Measurements from ENCODE around the gene PSMD13. TPM values are rescaled to one million over a fixed set of nuclear protein-coding genes. Genes with fewer than 3 reads are reported as not detected.

Gene PSMD13
- total RNA-seq, 1 donor from 2014 or later = 137 TPM

DNA sequence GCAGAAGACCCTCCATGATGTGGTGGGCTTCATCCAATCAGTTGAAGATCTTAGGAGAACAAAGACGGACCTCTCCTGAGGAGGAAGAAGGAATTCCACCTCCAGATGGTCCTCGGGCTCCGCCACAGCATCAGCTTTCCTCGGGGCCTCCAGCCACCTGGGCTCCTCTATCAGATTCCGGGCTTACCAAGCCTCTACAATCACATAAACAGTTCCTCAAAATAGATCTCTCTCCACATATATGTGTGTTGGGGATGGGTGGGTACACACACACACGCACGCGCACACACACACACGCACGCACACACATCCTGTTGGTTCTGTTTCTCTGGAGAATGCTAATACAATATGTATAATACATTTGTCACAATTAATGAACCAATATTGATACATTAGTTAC lies 22.6 kb downstream of the PSMD13 start:
- peaks cover 13% of the 10 kb centered on the region for H3K27me3 Mint-ChIP-seq (ENCODE audit: low read depth, unreplicated experiment)
- Histone ChIP-seq H3K4me1 (ENCODE audit: insufficient read depth, low read length) (no peaks in the 10 kb centered on the region), H3K9me3 (ENCODE audit: insufficient read depth, low read depth, low read length) (no peaks in the 10 kb centered on the region), H3K36me3 (ENCODE audit: insufficient read depth, low read length) (no peaks in the 10 kb centered on the region), H4K20me1 (ENCODE audit: insufficient read depth, low read length) (no peaks in the 10 kb centered on the region), H3K9ac (ENCODE audit: low read length) (no peak overlapping the region), H3K4me3 (ENCODE audit: insufficient read depth, low read depth, low read length) (no peak overlapping the region), H3K27me3 (ENCODE audit: insufficient read depth, low read length) (no peaks in the 10 kb centered on the region), H2AFZ (ENCODE audit: low read depth, low read length) (no peak overlapping the region), H3K4me2 (ENCODE audit: low read length) (no peak overlapping the region), H3K27ac (ENCODE audit: low read depth, low read length) (no peak overlapping the region), H3K79me2 (ENCODE audit: insufficient read depth, low read length) (no peaks in the 10 kb centered on the region)
- peaks cover 1% of the 10 kb centered on the region for H3K36me3 Mint-ChIP-seq (ENCODE audit: low read depth, unreplicated experiment)
- no peak for FAIRE-seq
- no peak for TF ChIP-seq EZH2 (IDR thresholded peaks at IDR 0.05; ENCODE audit: insufficient read depth, low read length)
- TF ChIP-seq, protein P1, sequence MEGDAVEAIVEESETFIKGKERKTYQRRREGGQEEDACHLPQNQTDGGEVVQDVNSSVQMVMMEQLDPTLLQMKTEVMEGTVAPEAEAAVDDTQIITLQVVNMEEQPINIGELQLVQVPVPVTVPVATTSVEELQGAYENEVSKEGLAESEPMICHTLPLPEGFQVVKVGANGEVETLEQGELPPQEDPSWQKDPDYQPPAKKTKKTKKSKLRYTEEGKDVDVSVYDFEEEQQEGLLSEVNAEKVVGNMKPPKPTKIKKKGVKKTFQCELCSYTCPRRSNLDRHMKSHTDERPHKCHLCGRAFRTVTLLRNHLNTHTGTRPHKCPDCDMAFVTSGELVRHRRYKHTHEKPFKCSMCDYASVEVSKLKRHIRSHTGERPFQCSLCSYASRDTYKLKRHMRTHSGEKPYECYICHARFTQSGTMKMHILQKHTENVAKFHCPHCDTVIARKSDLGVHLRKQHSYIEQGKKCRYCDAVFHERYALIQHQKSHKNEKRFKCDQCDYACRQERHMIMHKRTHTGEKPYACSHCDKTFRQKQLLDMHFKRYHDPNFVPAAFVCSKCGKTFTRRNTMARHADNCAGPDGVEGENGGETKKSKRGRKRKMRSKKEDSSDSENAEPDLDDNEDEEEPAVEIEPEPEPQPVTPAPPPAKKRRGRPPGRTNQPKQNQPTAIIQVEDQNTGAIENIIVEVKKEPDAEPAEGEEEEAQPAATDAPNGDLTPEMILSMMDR (IDR thresholded peaks at IDR 0.05; ENCODE audit: insufficient read depth, low read depth, low read length) = no peak
- H3K4me3 Mint-ChIP-seq (ENCODE audit: unreplicated experiment) = no peak overlapping the region
- no peaks in the 10 kb centered on the region for H3K4me1 Mint-ChIP-seq (ENCODE audit: low read depth, unreplicated experiment)
- H3K27ac Mint-ChIP-seq (ENCODE audit: unreplicated experiment) = no peak overlapping the region
- H3K9me3 Mint-ChIP-seq (ENCODE audit: unreplicated experiment) = peaks cover 4% of the 10 kb centered on the region
- DNase-seq (ENCODE audit: low read depth) = no peak

- Mint-ChIP-seq H3K9me3 (ENCODE audit: unreplicated experiment) (peaks cover 4% of the 10 kb centered on the region), H3K27ac (ENCODE audit: unreplicated experiment) (no peak overlapping the region), H3K4me1 (ENCODE audit: low read depth, unreplicated experiment) (no peaks in the 10 kb centered on the region), H3K4me3 (ENCODE audit: unreplicated experiment) (no peak overlapping the region), H3K36me3 (ENCODE audit: low read depth, unreplicated experiment) (peaks cover 1% of the 10 kb centered on the region), H3K27me3 (ENCODE audit: low read depth, unreplicated experiment) (peaks cover 11% of the 10 kb centered on the region)
- Histone ChIP-seq H4K20me1 (ENCODE audit: insufficient read depth, low read length) (no peaks in the 10 kb centered on the region), H3K79me2 (ENCODE audit: insufficient read depth, low read length) (no peaks in the 10 kb centered on the region), H3K36me3 (ENCODE audit: insufficient read depth, low read length) (no peaks in the 10 kb centered on the region), H3K4me2 (ENCODE audit: low read length) (no peak overlapping the region), H3K27ac (ENCODE audit: low read depth, low read length) (no peak overlapping the region), H3K27me3 (ENCODE audit: insufficient read depth, low read length) (no peaks in the 10 kb centered on the region), H3K9ac (ENCODE audit: low read length) (no peak overlapping the region), H3K4me1 (ENCODE audit: insufficient read depth, low read length) (no peaks in the 10 kb centered on the region), H3K9me3 (ENCODE audit: insufficient read depth, low read depth, low read length) (no peaks in the 10 kb centered on the region), H2AFZ (ENCODE audit: low read depth, low read length) (no peak overlapping the region), H3K4me3 (ENCODE audit: insufficient read depth, low read depth, low read length) (no peak overlapping the region)
- FAIRE-seq (no peak), DNase-seq (ENCODE audit: low read depth) (no peak)
- TF ChIP-seq, protein P1 (IDR thresholded peaks at IDR 0.05; ENCODE audit: insufficient read depth, low read depth, low read length) = no peak
- TF ChIP-seq EZH2 (IDR thresholded peaks at IDR 0.05; ENCODE audit: insufficient read depth, low read length) = no peak
Measured at GRCh38 chr11:261624-262023, 24.8 kb downstream of the PSMD13 start.

- H3K4me3 Mint-ChIP-seq (ENCODE audit: unreplicated experiment) = no peak overlapping the region
- no peaks in the 10 kb centered on the region for H3K79me2 ChIP-seq (ENCODE audit: insufficient read depth, low read length)
- FAIRE-seq (no peak), DNase-seq (ENCODE audit: low read depth) (no peak)
- H3K9me3 ChIP-seq (ENCODE audit: insufficient read depth, low read depth, low read length) = no peaks in the 10 kb centered on the region
- no peaks in the 10 kb centered on the region for H3K36me3 ChIP-seq (ENCODE audit: insufficient read depth, low read length)
- H3K36me3 Mint-ChIP-seq (ENCODE audit: low read depth, unreplicated experiment) = no peaks in the 10 kb centered on the region
- peaks cover 4% of the 10 kb centered on the region for H3K27me3 ChIP-seq (ENCODE audit: insufficient read depth, low read length)
- no peak overlapping the region for H3K4me3 ChIP-seq (ENCODE audit: insufficient read depth, low read depth, low read length)
- no peaks in the 10 kb centered on the region for H3K9me3 Mint-ChIP-seq (ENCODE audit: unreplicated experiment)
- H3K9ac ChIP-seq (ENCODE audit: low read length) = no peak overlapping the region
- TF ChIP-seq, protein P1 (IDR thresholded peaks at IDR 0.05; ENCODE audit: insufficient read depth, low read depth, low read length) = no peak
- TF ChIP-seq EZH2 (IDR thresholded peaks at IDR 0.05; ENCODE audit: insufficient read depth, low read length) = no peak
- no peaks in the 10 kb centered on the region for H4K20me1 ChIP-seq (ENCODE audit: insufficient read depth, low read length)
- H3K27ac ChIP-seq (ENCODE audit: low read depth, low read length) = no peak overlapping the region
- H3K4me1 Mint-ChIP-seq (ENCODE audit: low read depth, unreplicated experiment) = no peaks in the 10 kb centered on the region
- no peaks in the 10 kb centered on the region for H3K4me1 ChIP-seq (ENCODE audit: insufficient read depth, low read length)
- no peak overlapping the region for H2AFZ ChIP-seq (ENCODE audit: low read depth, low read length)
- H3K27me3 Mint-ChIP-seq (ENCODE audit: low read depth, unreplicated experiment) = peaks cover 17% of the 10 kb centered on the region
- no peak overlapping the region for H3K27ac Mint-ChIP-seq (ENCODE audit: unreplicated experiment)
- no peak overlapping the region for H3K4me2 ChIP-seq (ENCODE audit: low read length)
Measured at GRCh38 chr11:266676-267439, 30.1 kb downstream of the PSMD13 start.
